ENCODE measurements around the gene KCNQ2. TPM values are rescaled to one million over a fixed set of nuclear protein-coding genes. Genes with fewer than 3 reads are reported as not detected.

Gene KCNQ2
- total RNA-seq, 1 donor, result not detected

DNA sequence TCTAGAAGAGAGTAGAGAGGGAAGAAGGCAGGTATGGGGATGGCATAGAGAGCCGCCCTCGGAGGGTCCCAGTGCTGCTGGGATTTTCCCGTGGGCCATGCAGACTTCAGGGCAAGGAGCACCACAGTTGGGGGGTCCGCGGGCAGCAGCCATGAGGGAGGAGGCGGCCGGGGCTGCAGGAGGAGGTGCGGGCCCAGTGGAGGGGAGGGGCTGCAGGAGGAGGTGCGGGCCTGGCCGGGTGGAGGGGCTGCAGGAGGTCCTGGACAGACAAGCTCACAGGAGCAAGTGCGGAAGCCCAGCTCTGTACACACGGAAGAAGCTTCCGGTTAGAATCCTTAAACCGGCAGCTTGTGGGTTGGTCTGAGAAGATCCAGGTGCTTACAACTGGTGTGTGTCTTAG is 76.7 kb downstream of the KCNQ2 start:
- no peak overlapping the region for H3K4me3 ChIP-seq (ENCODE audit: low read depth, low read length)
- TF ChIP-seq, protein P1, sequence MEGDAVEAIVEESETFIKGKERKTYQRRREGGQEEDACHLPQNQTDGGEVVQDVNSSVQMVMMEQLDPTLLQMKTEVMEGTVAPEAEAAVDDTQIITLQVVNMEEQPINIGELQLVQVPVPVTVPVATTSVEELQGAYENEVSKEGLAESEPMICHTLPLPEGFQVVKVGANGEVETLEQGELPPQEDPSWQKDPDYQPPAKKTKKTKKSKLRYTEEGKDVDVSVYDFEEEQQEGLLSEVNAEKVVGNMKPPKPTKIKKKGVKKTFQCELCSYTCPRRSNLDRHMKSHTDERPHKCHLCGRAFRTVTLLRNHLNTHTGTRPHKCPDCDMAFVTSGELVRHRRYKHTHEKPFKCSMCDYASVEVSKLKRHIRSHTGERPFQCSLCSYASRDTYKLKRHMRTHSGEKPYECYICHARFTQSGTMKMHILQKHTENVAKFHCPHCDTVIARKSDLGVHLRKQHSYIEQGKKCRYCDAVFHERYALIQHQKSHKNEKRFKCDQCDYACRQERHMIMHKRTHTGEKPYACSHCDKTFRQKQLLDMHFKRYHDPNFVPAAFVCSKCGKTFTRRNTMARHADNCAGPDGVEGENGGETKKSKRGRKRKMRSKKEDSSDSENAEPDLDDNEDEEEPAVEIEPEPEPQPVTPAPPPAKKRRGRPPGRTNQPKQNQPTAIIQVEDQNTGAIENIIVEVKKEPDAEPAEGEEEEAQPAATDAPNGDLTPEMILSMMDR (IDR thresholded peaks at IDR 0.05; ENCODE audit: insufficient read depth, low read depth, low read length), result no peak
- DNase-seq (ENCODE audit: low read depth), result no peak

DNA sequence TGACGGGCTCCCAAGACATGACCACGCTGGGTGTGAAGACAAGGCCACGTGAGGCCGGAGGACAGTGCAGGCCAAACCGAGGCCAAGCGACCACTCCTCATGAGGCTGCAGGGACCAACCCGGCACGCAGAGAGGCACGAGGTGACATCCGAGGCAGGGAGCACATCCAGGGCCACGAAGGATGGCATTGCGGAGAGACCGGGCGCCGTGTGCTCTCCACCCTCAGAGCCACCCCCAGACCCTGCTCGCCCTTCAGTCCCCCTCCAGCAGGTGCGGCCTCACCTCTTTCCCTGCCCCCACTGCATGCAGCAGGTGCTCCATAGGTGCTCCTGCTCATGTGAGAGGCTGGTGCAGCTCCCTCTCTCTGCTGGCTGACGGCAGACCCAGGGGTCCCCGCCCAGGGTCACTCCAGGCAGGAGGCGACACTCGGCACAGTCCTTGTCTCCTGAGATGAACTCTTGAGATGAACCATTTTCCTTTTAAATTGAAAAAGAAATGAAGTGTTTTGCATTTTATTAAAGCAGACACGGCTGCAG is 77.5 kb downstream of the KCNQ2 start:
- TF ChIP-seq, protein P1 (IDR thresholded peaks at IDR 0.05; ENCODE audit: insufficient read depth, low read depth, low read length), result no peak
- no peak for DNase-seq (ENCODE audit: low read depth)
- no peak overlapping the region for H3K4me3 ChIP-seq (ENCODE audit: low read depth, low read length)

DNA sequence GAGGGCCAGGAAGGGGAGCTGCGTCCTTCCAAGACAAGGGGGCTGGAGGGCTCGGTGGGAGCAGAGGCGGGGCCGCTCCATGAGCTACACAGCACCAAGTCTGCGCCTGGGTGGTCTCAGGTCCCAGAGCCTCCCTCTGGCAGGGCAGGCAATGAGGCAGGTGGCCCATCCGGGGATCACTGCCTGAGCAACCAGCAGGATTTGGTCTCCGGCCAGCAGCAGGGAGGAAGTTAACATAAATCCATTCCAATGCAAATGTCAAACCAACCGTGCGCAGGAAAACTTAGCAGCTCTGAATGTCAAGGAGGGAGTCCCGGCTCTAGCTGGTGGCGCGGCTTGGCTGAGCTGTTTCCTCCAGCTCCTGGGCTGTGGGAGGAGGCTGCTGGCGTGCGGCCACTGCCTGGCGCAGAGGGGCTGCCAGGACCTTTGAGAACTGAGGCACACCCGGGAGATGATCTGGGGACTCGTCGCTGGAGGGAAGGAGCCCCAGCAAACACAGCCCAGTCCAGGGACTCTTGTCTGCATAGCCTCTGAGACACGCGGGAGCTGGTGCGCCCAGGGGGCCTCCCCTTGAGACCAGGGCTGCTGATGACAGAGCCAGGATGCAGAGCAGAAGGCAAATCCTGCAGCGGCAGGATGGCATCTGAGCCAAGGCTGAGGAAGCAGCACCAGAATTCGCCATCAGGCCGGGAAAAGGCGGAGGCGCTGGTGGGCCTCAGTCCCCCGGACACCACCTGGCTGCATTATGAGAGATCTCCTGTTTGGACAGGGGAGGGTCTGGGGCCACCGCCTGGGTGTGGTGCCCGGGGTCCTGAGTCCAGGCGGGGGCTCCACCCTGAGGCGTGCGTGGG is 78.2 kb downstream of the KCNQ2 start:
- TF ChIP-seq, protein P1 (IDR thresholded peaks at IDR 0.05; ENCODE audit: insufficient read depth, low read depth, low read length), result no peak
- DNase-seq (ENCODE audit: low read depth), result no peak
- no peak overlapping the region for H3K4me3 ChIP-seq (ENCODE audit: low read depth, low read length)

DNA sequence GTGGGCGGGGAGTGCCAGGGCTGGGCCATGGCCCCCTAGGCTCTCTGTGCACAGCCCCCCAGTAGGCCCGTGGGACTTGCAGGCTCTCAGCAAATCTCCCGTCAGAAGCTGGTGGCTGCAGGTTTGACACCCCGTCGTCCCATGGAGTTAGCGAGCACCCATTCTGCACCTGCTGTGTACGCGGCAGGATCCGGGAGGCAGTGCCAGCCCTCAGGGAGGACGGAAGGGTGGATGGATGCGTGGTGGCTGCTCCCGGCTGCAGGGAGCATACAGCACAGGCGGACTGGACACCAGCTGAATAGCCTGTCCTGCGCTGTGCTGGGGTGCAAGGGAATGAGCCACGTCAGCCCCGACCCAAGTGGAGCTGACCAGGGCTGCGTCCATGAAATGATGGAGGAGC is 78.9 kb downstream of the KCNQ2 start:
- no peak for DNase-seq (ENCODE audit: low read depth)
- no peak overlapping the region for H3K4me3 ChIP-seq (ENCODE audit: low read depth, low read length)
- TF ChIP-seq, protein P1 (IDR thresholded peaks at IDR 0.05; ENCODE audit: insufficient read depth, low read depth, low read length), result no peak

DNA sequence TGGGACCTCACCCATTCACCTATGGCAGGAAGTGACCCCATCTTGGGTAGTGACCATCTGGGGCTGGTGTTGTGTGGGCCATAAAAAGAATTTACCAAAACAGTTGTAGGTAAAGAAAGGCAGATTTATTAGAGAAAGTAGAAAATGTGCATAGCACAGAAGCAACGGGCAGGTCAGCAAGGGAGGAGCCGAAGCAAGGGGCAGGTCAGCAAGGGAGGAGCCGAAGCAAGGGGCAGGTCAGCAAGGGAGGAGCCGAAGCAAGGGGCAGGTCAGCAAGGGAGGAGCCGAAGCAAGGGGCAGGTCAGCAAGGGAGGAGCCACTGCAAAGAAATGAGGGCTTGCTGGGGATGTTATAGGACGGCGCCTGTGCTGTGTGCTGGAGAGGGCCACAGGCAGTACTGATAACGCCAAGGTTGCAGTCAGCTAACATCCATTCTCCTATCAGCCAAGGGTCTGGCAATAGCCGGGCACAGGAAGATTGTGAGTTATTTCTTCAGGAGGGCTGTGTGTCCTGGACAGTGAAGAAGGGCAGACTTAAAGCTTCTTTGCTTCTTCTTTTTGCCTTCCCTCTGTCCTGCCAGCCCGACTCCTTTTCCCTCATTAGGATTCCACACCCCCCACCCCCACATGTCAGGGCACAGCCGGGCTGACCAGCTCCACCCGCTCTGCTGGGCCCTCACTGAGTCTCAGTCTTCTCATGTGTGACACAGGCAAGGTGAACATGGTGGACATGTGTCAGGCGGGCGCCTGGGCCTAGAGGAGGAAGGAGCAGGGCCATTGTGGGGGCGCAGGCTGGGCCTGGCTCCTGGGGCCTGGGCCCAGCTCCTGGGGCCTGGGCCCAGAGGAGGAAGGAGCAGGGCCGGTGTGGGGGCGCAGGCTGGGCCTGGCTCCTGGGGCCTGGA is 79.7 kb downstream of the KCNQ2 start:
- TF ChIP-seq, protein P1 (IDR thresholded peaks at IDR 0.05; ENCODE audit: insufficient read depth, low read depth, low read length), result no peak
- no peak overlapping the region for H3K4me3 ChIP-seq (ENCODE audit: low read depth, low read length)
- no peak for DNase-seq (ENCODE audit: low read depth)

DNA sequence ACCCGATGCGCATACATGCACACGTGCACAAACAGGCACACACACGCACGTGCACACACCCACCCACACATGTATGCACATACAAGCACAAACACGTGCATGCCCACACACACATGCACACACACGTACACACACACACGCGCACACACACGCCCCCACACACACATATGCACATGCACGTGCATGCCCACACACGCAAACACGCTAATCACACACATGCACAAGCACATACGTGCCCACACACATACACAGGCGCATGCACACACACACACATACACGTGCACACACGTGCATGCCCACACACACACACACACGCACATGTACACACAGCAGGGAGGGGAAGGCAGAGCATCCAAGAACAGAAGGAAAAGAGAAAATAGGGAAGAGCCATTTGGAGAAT is 84.5 kb downstream of the KCNQ2 start:
- no peak overlapping the region for H3K4me3 ChIP-seq (ENCODE audit: low read depth, low read length)
- no peak for DNase-seq (ENCODE audit: low read depth)
- TF ChIP-seq, protein P1 (IDR thresholded peaks at IDR 0.05; ENCODE audit: insufficient read depth, low read depth, low read length), result no peak
